Karpas-422 (cell line): ENCODE results near the gene KCTD16. TPM values are rescaled to one million over a fixed set of nuclear protein-coding genes. Genes with fewer than 3 reads are reported as not detected.
A peak's percentile ranks its signal among the peaks of the same experiment; 100 is the strongest.

ENCODE experiments used
- DNase-seq: peaks from one replicate; pipeline ENCODE4 v3.0.0-alpha.2; 2015
- H2AFZ ChIP-seq: fragments of 200-600 bp; sonication (generic); 2 replicates; pipeline ENCODE4 v1.6.1; 2014; ENCODE audit warnings: antibody characterized with exemption, low read length, mixed read lengths
- H3K27ac ChIP-seq: fragments of 200-600 bp; sonication (generic); 2 replicates; pipeline ENCODE4 v1.5.1; 2014; ENCODE audit warnings: mild to moderate bottlenecking, low read length, moderate library complexity
- H3K27me3 ChIP-seq: fragments of 200-600 bp; sonication (generic); 2 replicates; pipeline ENCODE4 v1.6.1; 2014; ENCODE audit warnings: low read length, mixed read lengths
- H3K36me3 ChIP-seq: fragments of 200-600 bp; sonication (generic); 2 replicates; pipeline ENCODE4 v1.6.1; 2014; ENCODE audit warnings: low read length, mixed read lengths; ENCODE audit not compliant: insufficient read depth
- H3K4me1 ChIP-seq: fragments of 200-600 bp; sonication (generic); 2 replicates; pipeline ENCODE4 v1.6.1; 2014; ENCODE audit warnings: mild to moderate bottlenecking, low read length, mixed read lengths
- H3K4me2 ChIP-seq: fragments of 200-600 bp; sonication (generic); 2 replicates; pipeline ENCODE4 v1.6.1; 2014; ENCODE audit warnings: low read length, low read depth, mild to moderate bottlenecking; ENCODE audit not compliant: poor library complexity, severe bottlenecking
- H3K4me3 ChIP-seq: fragments of 200-600 bp; sonication (generic); 2 replicates; pipeline ENCODE4 v1.5.1; 2014; ENCODE audit warnings: mild to moderate bottlenecking, antibody characterized with exemption, low read length, mixed read lengths
- H3K79me2 ChIP-seq: fragments of 200-600 bp; sonication (generic); 2 replicates; pipeline ENCODE4 v1.6.1; 2014; ENCODE audit warnings: mild to moderate bottlenecking, low read length, mixed read lengths
- H3K9ac ChIP-seq: fragments of 200-600 bp; sonication (generic); 2 replicates; pipeline ENCODE4 v1.6.0; 2014; ENCODE audit warnings: low read length
- H3K9me2 ChIP-seq: fragments of 200-600 bp; sonication (generic), shearing (Covaris generic); replicated peaks from 2 replicates; pipeline ENCODE4 v1.6.0; 2014; ENCODE audit warnings: mild to moderate bottlenecking, low read length, moderate library complexity; ENCODE audit not compliant: insufficient read depth
- H3K9me3 ChIP-seq: fragments of 300-700, 200-600 bp; sonication (generic); 2 replicates; pipeline ENCODE4 v1.6.1; 2014; ENCODE audit warnings: low read length, mixed read lengths
- H4K20me1 ChIP-seq: fragments of 200-600 bp; sonication (generic); 2 replicates; pipeline ENCODE4 v1.6.1; 2014; ENCODE audit warnings: mild to moderate bottlenecking, antibody characterized with exemption, low read length, low read depth; ENCODE audit not compliant: insufficient read depth
- total RNA-seq: library from RNA; depleted of rRNA; stranded (reverse); fragments of >200 nt; shearing (Covaris generic); gene quantifications from 2 replicates; pipeline ENCODE4 v1.2.3, GENCODE V29; 2014; ENCODE audit warnings: low replicate concordance

KCTD16 gene
- total RNA-seq, 1 experiment from 2014 or later, result 0.11 TPM

DNA sequence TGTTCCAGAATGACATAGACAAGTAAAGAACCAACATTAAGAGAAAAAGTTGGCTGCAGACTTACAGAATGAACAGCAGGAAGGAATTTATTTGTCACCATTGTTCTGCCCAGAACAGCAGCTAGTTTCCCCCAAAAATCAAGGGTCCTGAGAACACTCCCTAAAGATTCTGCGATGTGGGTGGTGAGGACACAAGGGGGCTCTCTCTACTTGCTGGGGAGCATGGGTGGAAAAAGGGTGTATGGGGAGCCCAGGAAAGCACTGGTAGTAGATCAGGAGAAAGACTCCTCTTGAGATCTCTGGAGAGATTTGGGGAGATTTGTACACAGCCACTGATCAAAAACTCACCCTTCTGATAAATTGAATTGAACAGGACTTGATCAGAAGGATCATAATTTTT lies 316.5 kb downstream of the KCTD16 start:
- no peak overlapping the region for H3K9ac ChIP-seq
- no peaks in the 10 kb centered on the region for H3K4me1 ChIP-seq
- peak; percentile 51 for DNase-seq
- no peaks in the 10 kb centered on the region for H3K36me3 ChIP-seq
- no peak overlapping the region for H3K4me2 ChIP-seq
- H4K20me1 ChIP-seq, result no peaks in the 10 kb centered on the region
- H3K27me3 ChIP-seq, result no peaks in the 10 kb centered on the region
- no peak overlapping the region for H3K27ac ChIP-seq
- no peak overlapping the region for H3K4me3 ChIP-seq
- no peak overlapping the region for H2AFZ ChIP-seq
- H3K9me2 ChIP-seq, result no peaks in the 10 kb centered on the region
- no peaks in the 10 kb centered on the region for H3K79me2 ChIP-seq
- H3K9me3 ChIP-seq, result no peaks in the 10 kb centered on the region

GRCh38 chr5:144487761-144488160 lies 317.1 kb downstream of the KCTD16 start:
- H3K9me2 ChIP-seq, result no peaks in the 10 kb centered on the region
- no peak overlapping the region for H2AFZ ChIP-seq
- no peaks in the 10 kb centered on the region for H3K27me3 ChIP-seq
- H3K4me3 ChIP-seq, result no peak overlapping the region
- H3K36me3 ChIP-seq, result no peaks in the 10 kb centered on the region
- no peaks in the 10 kb centered on the region for H3K9me3 ChIP-seq
- no peaks in the 10 kb centered on the region for H4K20me1 ChIP-seq
- H3K9ac ChIP-seq, result no peak overlapping the region
- no peaks in the 10 kb centered on the region for H3K4me1 ChIP-seq
- no peaks in the 10 kb centered on the region for H3K79me2 ChIP-seq
- DNase-seq, result no peak
- no peak overlapping the region for H3K27ac ChIP-seq
- no peak overlapping the region for H3K4me2 ChIP-seq

DNA sequence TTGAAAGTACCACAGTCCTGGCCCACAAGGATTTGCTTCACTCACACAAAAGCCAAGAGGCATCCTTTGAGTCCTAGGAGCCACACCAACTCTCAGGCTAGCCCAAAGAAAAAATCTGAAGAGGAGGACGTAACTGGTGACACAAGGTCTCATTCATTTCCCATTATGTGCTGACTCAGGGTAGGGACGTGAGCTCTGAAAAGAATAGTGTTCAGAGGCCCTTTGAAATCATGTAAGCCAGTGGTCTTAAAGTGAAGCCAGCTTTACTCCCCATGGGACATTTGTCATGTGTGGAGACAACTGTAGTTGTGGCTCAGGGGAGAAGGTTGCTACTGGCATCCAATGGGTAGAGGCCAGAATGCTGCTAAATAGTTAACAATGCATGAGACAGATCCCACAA lies 332.4 kb downstream of the KCTD16 start:
- Histone ChIP-seq H3K27ac (no peak overlapping the region), H3K27me3 (no peaks in the 10 kb centered on the region), H3K4me1 (no peaks in the 10 kb centered on the region), H4K20me1 (no peaks in the 10 kb centered on the region), H3K36me3 (no peaks in the 10 kb centered on the region), H3K9me2 (no peaks in the 10 kb centered on the region), H3K9ac (no peak overlapping the region), H2AFZ (no peak overlapping the region), H3K79me2 (no peaks in the 10 kb centered on the region), H3K9me3 (no peaks in the 10 kb centered on the region), H3K4me3 (no peak overlapping the region), H3K4me2 (no peak overlapping the region)
- no peak for DNase-seq

GRCh38 chr5:144504929-144505577 lies 334.4 kb downstream of the KCTD16 start:
- H3K9me2 ChIP-seq, result no peaks in the 10 kb centered on the region
- H3K9me3 ChIP-seq, result no peaks in the 10 kb centered on the region
- no peak for DNase-seq
- H3K4me2 ChIP-seq, result no peak overlapping the region
- H2AFZ ChIP-seq, result no peak overlapping the region
- no peaks in the 10 kb centered on the region for H3K36me3 ChIP-seq
- no peaks in the 10 kb centered on the region for H3K27me3 ChIP-seq
- H3K9ac ChIP-seq, result no peak overlapping the region
- H3K79me2 ChIP-seq, result no peaks in the 10 kb centered on the region
- H3K4me3 ChIP-seq, result no peak overlapping the region
- H3K4me1 ChIP-seq, result no peaks in the 10 kb centered on the region
- no peak overlapping the region for H3K27ac ChIP-seq
- H4K20me1 ChIP-seq, result no peaks in the 10 kb centered on the region

GRCh38 chr5:144510845-144511579 lies 340.3 kb downstream of the KCTD16 start:
- no peaks in the 10 kb centered on the region for H3K79me2 ChIP-seq
- no peak overlapping the region for H3K4me2 ChIP-seq
- no peaks in the 10 kb centered on the region for H3K36me3 ChIP-seq
- H3K9me2 ChIP-seq, result no peaks in the 10 kb centered on the region
- H4K20me1 ChIP-seq, result no peaks in the 10 kb centered on the region
- H3K9me3 ChIP-seq, result no peaks in the 10 kb centered on the region
- no peaks in the 10 kb centered on the region for H3K4me1 ChIP-seq
- H3K9ac ChIP-seq, result no peak overlapping the region
- H2AFZ ChIP-seq, result no peak overlapping the region
- no peaks in the 10 kb centered on the region for H3K27me3 ChIP-seq
- DNase-seq, result no peak
- H3K4me3 ChIP-seq, result no peak overlapping the region
- no peak overlapping the region for H3K27ac ChIP-seq

GRCh38 chr5:144511580-144512072 lies 341.0 kb downstream of the KCTD16 start:
- Histone ChIP-seq H4K20me1 (no peaks in the 10 kb centered on the region), H3K27ac (no peak overlapping the region), H3K4me2 (no peak overlapping the region), H2AFZ (no peak overlapping the region), H3K9ac (no peak overlapping the region), H3K79me2 (no peaks in the 10 kb centered on the region), H3K4me1 (no peaks in the 10 kb centered on the region), H3K36me3 (no peaks in the 10 kb centered on the region), H3K9me2 (no peaks in the 10 kb centered on the region), H3K4me3 (no peak overlapping the region), H3K27me3 (no peaks in the 10 kb centered on the region), H3K9me3 (no peaks in the 10 kb centered on the region)
- no peak for DNase-seq

- Histone ChIP-seq H2AFZ (no peak overlapping the region), H3K4me1 (no peaks in the 10 kb centered on the region), H3K9me3 (no peaks in the 10 kb centered on the region), H3K9ac (no peak overlapping the region), H3K27ac (no peak overlapping the region), H3K4me3 (no peak overlapping the region), H3K36me3 (no peaks in the 10 kb centered on the region), H4K20me1 (no peaks in the 10 kb centered on the region), H3K4me2 (no peak overlapping the region), H3K27me3 (no peaks in the 10 kb centered on the region), H3K9me2 (no peaks in the 10 kb centered on the region), H3K79me2 (no peaks in the 10 kb centered on the region)
- no peak for DNase-seq
Measured at GRCh38 chr5:144522698-144523097, 352.0 kb downstream of the KCTD16 start.

GRCh38 chr5:144525000-144525399 lies 354.3 kb downstream of the KCTD16 start:
- Histone ChIP-seq H3K27me3 (no peaks in the 10 kb centered on the region), H3K9ac (no peak overlapping the region), H3K9me3 (no peaks in the 10 kb centered on the region), H3K36me3 (no peaks in the 10 kb centered on the region), H3K4me1 (no peaks in the 10 kb centered on the region), H2AFZ (no peak overlapping the region), H3K79me2 (no peaks in the 10 kb centered on the region), H3K4me2 (no peak overlapping the region), H3K4me3 (no peak overlapping the region), H3K9me2 (no peaks in the 10 kb centered on the region), H4K20me1 (no peaks in the 10 kb centered on the region), H3K27ac (no peak overlapping the region)
- DNase-seq, result no peak
